HepG2 (cell line): Measurements from ENCODE around the gene PPP4R3A. TPM values are rescaled to one million over a fixed set of nuclear protein-coding genes. Genes with fewer than 3 reads are reported as not detected.

Experiments used
- E2F2 ChIP-seq: sonication (generic); formaldehyde crosslinking; IDR thresholded peaks from 2 replicates; pipeline ENCODE4 v1.4.0; 2020; ENCODE audit warnings: missing genetic modification reagents, borderline replicate concordance
- NKX3-1 ChIP-seq: sonication (generic); formaldehyde crosslinking; IDR thresholded peaks from 2 replicates; pipeline ENCODE4 v1.5.0; 2020; ENCODE audit warnings: missing genetic modification reagents
- PBX3 ChIP-seq: sonication (generic); formaldehyde crosslinking; IDR thresholded peaks from 2 replicates; pipeline ENCODE4 v1.8.1; 2023; ENCODE audit warnings: missing genetic modification reagents, inconsistent platforms, borderline replicate concordance
- U2AF1 ChIP-seq: fragments of 200-400 bp; formaldehyde crosslinking; optimal IDR thresholded peaks from 2 replicates; pipeline ENCODE3; 2017; ENCODE audit warnings: mild to moderate bottlenecking, low read depth, low read length
- ZEB1 ChIP-seq: IDR thresholded peaks from 2 replicates; pipeline ENCODE4 v1.6.1; 2012; ENCODE audit warnings: mild to moderate bottlenecking, low read depth, inconsistent platforms; ENCODE audit not compliant: insufficient replicate concordance
- ZNF121 ChIP-seq: sonication (generic); formaldehyde crosslinking; IDR thresholded peaks from 2 replicates; pipeline ENCODE4 v1.5.0; 2020; ENCODE audit warnings: mild to moderate bottlenecking, missing genetic modification reagents
- ZNF441 ChIP-seq: sonication (generic); formaldehyde crosslinking; IDR thresholded peaks from 2 replicates; pipeline ENCODE4 v1.7.0; 2021; ENCODE audit warnings: missing genetic modification reagents, borderline replicate concordance
- ZNF687 ChIP-seq: sonication (generic); formaldehyde crosslinking; IDR thresholded peaks from 2 replicates; pipeline ENCODE4 v1.5.1; 2020; ENCODE audit warnings: mild to moderate bottlenecking, missing genetic modification reagents, moderate library complexity
- polyA plus RNA-seq, 8 experiments: library from polyadenylated mRNA; depleted of rRNA in 3 of 8; stranded (reverse) in 7 of 8; unstranded in 1 of 8; fragments of >200 nt; fragmentation: Illumina TruSeq in 4 of 8; extraction: Trizol in 4 of 8; gene quantifications; 2 replicates each; pipeline versions ENCODE4 v1.2.1 to v1.2.3, GENCODE V29; 2011 to 2016; ENCODE audit warnings: low read depth in 4 of 8, missing spikeins in 1 of 8, mixed read lengths in 1 of 8; ENCODE audit not compliant: insufficient read depth in 1 of 8
- total RNA-seq, 5 experiments: library from RNA; depleted of rRNA; stranded (reverse); fragments of >200 nt; fragmentation: Illumina TruSeq; extraction: Trizol; gene quantifications; 2 replicates each; pipeline ENCODE4 v1.2.3, GENCODE V29; 2016; ENCODE audit warnings: low read depth in 1 of 5

PPP4R3A gene
- total and polyA plus RNA-seq, 2 of the 13 experiments (the other 11 are each of a cell fraction or from before 2014, with no cell fraction given), result 22.5 to 57.4 TPM

- TF ChIP-seq ZNF687, result peak; percentile 32; the same call in 1 of the 2 replicates
- no peak for TF ChIP-seq ZNF121 (CRISPR knock-in tag)
- TF ChIP-seq ZNF441, result no peak
- TF ChIP-seq E2F2 (CRISPR knock-in tag), result no peak
- no peak for TF ChIP-seq ZEB1
- TF ChIP-seq PBX3 (CRISPR knock-in tag), result no peak
- TF ChIP-seq U2AF1, result no peak
- TF ChIP-seq NKX3-1 (CRISPR knock-in tag), result no peak
Measured at GRCh38 chr14:91417120-91417982, 92.8 kb downstream of the PPP4R3A start, which contains the start of gene CCDC88C (continued).
